Activated CD4-positive, alpha-beta T cell treated with anti-CD3 and anti-CD28 coated beads for 1 hour (primary cell): ENCODE data around the gene DACT3.
A peak's percentile ranks its signal among the peaks of the same experiment; 100 is the strongest.

Source experiments
- DNase-seq: peaks from one replicate; pipeline ENCODE4 v3.0.0-alpha.2; 2020

The DACT3 gene

GRCh38 chr19:46661735-46662592, 982 bp upstream of the DACT3 start:
- DNase-seq: peak; percentile 65

GRCh38 chr19:46660551-46661019, 397 bp downstream of the DACT3 start:
- DNase-seq: peak; percentile 10

- DNase-seq: no peak
Observed at GRCh38 chr19:46660008-46660517, 919 bp downstream of the DACT3 start.

- no peak for DNase-seq
Observed at GRCh38 chr19:46659151-46660007, 1.6 kb downstream of the DACT3 start.

- no peak for DNase-seq
Observed at GRCh38 chr19:46656541-46656940, 4.4 kb downstream of the DACT3 start.

GRCh38 chr19:46654621-46655152, 6.3 kb downstream of the DACT3 start:
- DNase-seq: no peak

- no peak for DNase-seq
Observed at GRCh38 chr19:46650445-46650844, 10.5 kb downstream of the DACT3 start.

- DNase-seq: no peak
Observed at GRCh38 chr19:46648961-46649960, 11.7 kb downstream of the DACT3 start.

GRCh38 chr19:46648060-46648960, 12.7 kb downstream of the DACT3 start:
- no peak for DNase-seq

- DNase-seq: no peak
Observed at GRCh38 chr19:46646402-46646801, 14.6 kb downstream of the DACT3 start.

GRCh38 chr19:46644720-46645119, 16.3 kb downstream of the DACT3 start:
- no peak for DNase-seq

- DNase-seq: no peak
Observed at GRCh38 chr19:46640656-46641055, 20.3 kb downstream of the DACT3 start.

- no peak for DNase-seq
Observed at GRCh38 chr19:46639358-46640182, 21.4 kb downstream of the DACT3 start.

GRCh38 chr19:46637224-46637623, 23.8 kb downstream of the DACT3 start:
- no peak for DNase-seq

GRCh38 chr19:46635920-46636761, 24.8 kb downstream of the DACT3 start, which contains the start of gene GNG8:
Gene GNG8, minus strand, starts transcription at chr19:46636202. Its CDS starts 1,520 bp downstream, at chr19:46634682.
- no peak for DNase-seq

GRCh38 chr19:46634656-46635218, 26.2 kb downstream of the DACT3 start:
- DNase-seq: no peak

- peak; percentile 91 for DNase-seq
Observed at GRCh38 chr19:46634045-46634655, 26.8 kb downstream of the DACT3 start.

GRCh38 chr19:46633130-46633529, 27.9 kb downstream of the DACT3 start:
- no peak for DNase-seq
